GM19324 (cell line): Measurements from ENCODE around the gene OSTN.

Experiments
- ATAC-seq: cut with Tn5 transposase; IDR thresholded peaks from one replicate; pipeline ENCODE4 v1.9.1; 2021; ENCODE audit warnings: mild to moderate bottlenecking, moderate library complexity; ENCODE audit not compliant: unreplicated experiment, low FRiP score

OSTN gene

DNA sequence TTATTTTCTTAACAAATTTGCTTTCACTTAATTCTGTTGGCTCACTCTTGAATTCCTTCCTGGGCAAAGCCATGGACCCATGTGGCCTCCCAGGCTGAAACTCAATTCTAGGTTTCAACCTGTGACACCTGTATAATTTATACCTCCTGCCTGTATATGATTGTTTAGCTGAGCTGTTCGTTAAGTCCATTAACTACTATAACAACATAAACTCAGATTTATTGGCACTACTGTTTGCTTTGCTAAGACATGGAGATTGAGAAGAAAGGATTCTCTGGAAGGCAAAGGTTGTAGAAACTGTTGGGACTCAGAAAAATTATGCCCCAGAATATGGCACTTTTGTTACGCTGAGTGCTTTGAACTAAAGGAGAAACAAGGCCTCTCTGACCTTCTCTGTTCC is 103.4 kb downstream of the OSTN start:
- ATAC-seq = no peak

- ATAC-seq = no peak
Observed at GRCh38 chr3:191303596-191303995, 104.6 kb downstream of the OSTN start.

- no peak for ATAC-seq
Observed at GRCh38 chr3:191306428-191306827, 107.4 kb downstream of the OSTN start.

- no peak for ATAC-seq
Observed at GRCh38 chr3:191307341-191307740, 108.3 kb downstream of the OSTN start.

GRCh38 chr3:191313296-191313695 is 114.3 kb downstream of the OSTN start:
- no peak for ATAC-seq

DNA sequence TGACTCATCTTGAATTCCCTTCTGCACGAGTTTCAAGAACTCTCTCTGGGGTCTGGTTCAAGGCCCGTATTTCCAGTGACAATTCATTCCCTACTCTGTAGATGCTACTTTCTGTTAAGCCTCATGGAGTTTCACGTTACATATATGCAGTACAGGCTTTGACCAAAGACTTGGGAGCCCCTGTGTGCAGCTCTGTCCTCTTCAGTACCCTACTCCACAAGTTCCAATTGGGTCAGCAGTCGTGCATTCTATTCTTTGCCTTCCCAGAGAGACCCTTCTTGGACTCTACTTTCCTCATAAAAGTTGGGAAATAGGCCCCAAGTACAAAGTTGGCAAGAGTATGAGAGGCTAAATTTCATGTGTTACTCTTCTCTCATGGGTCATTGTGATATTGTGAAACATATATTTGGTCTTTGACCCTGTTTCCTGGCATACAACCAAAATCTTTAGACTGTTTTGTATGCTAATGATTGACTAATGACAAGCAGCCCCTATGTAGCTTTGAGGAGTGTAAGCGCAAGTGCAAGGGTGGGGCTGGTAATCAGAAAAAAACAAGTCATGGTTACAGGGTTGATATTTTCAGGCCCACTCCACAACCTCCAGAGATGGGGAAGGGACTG is 115.2 kb downstream of the OSTN start:
- no peak for ATAC-seq
